Activated CD8-positive, alpha-beta memory T cell treated with anti-CD3 and anti-CD28 coated beads for 24 hours (primary cell): ENCODE measurements around the gene COLEC11.

Experiments used
- DNase-seq: peaks from one replicate; pipeline ENCODE4 v3.0.0-alpha.2; 2020

COLEC11 gene

DNA sequence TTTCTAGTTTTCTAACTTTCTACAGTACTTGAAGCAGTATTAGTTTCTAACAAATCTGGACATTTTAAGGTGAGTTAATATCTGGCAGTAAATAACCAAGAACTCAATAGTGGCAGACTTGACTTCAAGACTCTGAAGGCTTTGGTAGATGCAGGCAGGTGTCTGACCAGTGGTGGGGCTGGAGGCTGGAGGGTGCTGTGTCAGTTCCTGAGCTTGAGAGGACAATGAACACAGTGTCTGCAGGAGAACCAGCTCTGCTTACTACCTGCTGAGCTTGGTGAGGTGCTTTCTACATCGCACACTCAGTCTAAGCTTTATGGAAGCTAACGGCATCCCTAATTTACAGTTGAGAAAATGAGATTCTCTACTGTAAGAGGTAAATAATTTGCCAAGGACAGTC is 84.3 kb downstream of the COLEC11 start:
- no peak for DNase-seq

DNA sequence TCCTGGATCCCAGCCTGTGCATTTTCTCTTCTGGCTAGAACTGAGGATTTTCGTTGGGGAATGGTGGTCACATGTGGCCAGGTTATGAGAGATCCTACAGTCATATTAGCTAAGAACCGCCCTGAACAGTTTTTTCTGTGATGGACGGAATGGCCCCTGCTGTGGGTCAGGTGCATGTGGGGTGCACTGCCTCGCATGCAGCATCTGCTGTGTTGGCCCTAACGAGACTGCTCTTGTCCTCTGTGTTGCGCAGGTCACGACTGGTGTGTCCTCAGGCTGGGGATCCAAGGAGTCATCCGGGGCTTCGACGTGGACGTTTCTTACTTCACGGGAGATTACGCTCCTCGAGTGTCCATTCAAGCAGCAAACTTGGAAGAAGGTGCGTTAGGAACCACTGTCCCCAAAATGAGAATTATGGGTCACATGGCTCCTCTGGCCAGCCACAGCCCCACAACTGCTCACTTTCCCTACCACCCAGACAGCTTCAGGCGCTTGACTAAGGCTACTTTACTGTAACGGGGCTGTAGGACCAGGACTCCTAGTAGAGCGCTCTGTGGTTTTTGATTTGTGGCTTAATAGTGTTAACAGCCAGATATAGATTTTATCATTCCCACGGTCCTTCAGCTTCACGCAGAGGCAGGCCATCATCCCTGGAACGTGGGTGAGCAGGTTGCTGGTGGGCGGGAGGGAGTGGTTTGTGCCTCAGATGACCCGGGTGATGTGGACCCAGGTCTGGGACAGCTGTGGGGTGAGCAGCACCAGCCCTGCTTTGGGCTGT is 84.9 kb downstream of the COLEC11 start:
- no peak for DNase-seq

DNA sequence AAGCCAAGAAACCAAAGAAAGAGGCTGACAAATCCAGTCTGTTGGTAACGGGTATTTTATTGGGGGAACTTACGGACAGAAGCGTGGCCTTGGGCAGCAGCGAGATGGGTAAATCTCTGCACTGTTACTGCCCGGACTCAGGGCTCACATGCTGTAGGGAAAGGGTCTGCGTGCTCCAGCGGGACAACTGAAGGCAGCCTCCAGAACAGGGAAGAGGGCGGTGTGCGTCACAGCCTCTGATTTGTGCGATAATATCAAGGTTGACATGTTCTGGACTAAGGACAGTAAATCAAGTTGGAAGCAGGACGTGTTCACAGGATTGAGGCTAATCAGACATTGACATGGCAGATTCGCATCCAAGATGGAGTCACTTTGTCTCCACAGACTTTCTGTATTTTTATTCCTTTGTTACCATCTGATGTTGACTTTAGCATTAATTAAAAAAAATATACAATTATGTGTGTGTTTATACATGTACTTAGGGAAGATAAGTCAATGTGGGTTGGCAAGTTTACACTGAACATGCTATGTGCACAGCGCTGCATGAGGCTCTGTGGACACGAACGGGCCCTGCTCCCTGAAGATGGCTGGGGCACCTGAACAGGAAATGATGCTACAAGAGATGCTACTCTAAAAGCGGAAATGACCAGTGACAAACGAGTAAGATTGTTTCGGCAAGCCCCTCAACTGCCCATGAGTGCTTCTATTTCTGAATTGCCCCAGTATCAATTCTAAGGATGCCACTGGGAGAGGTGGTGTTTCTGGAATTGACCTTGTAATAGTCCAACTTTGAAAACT is 85.8 kb downstream of the COLEC11 start:
- DNase-seq, result no peak

DNA sequence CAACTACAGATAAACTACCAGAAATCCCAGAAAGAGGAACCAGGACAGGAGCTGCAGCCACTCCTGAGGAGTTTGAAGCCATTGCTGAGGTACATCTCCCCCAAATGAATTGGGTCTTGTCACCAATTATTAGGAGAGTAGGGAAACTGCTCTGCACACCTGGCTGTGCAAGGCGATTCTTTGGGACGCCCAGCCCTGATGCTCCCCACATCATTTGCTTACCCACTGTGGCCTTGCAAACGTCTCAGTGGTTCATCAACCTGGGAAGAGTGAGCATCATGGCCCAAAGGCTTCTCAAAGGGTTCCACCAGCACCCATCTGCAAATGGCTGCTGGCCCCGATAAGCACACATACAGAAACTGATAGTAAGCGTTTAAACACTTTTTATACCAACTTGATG is 86.7 kb downstream of the COLEC11 start:
- no peak for DNase-seq

DNA sequence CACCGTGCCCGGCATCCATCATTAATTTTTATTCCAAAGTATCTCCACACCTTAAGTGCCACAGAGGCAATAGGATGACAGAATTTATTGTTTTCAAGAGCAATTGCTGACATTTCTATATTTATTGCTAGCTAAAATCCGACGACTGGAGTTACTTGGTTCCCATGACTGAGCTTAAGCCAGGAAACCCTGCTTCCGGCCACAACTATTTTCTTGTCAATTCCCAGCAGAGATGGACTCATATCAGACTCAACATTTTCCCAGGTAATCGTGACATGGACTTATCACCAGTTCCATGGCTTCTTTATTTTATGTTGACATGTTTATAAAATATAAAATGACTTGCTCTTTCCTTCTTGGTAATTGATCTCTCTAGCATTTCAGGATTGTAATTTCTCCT is 87.9 kb downstream of the COLEC11 start:
- no peak for DNase-seq

DNA sequence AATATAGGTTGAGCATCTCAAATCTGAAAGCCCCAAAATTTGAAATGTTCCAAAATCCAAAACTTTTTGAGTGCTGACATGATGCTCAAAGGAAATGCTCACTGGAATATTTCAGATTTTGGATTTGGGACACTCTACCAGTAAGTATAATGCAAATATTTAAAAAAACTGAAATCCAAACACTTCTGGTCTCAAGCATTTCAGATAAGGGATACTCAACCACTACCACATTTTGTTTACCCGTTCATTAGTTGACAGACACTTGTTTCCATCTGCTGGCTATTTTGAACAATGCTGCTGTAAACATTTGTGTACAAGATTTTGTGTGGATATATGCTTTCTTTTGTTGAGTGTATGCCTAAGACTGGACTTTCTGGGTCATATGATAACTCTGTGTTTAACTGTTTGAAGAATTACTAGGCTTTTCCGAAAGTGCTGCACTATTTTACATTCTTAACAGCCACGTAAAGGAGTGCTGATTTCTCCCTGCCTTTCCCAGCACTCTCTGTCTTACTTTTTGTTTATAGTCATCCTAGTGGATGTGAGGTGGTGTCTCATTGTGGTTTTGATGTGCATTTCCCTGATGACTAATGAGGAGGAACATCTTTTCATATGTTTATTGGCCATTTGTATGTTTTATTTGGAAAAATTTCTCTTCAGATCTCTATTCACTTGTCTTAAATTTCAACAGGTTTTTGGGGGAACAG is 89.0 kb downstream of the COLEC11 start:
- DNase-seq, result no peak

DNA sequence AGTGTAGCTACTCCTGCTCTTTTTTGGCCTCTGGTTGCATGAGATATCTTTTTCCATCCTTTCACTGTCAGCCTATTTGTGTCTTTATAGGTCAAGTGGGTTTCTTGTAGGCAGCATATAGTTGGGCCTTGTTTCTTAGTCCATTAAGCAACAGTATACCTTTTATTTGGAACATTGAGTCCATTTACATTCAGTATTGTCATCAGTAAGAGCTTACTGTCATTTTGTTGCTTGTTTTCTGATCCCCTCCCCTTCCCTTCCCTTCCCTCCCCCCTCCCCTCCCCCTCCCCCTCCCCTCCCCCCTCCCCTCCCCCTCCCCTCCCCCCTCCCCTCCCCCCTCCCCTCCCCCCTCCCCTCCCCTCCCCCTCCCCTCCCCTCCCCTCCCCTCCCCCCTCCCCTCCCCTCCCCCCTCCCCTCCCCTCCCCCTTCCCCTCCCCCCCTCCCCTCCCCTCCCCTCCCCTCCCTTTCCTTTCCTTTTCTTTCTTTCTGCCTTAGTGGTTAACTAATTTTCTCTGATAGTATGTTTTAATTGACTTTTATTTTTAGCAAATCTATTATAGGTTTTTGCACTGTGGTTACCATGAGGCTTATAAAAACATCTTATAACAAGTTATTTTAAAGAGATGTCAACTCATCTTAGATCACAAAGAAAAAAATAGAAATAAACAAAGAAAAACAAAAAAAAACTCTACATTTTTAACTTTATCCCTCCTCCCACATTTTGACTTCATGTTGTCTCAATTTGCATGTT is 95.3 kb downstream of the COLEC11 start:
- no peak for DNase-seq

DNA sequence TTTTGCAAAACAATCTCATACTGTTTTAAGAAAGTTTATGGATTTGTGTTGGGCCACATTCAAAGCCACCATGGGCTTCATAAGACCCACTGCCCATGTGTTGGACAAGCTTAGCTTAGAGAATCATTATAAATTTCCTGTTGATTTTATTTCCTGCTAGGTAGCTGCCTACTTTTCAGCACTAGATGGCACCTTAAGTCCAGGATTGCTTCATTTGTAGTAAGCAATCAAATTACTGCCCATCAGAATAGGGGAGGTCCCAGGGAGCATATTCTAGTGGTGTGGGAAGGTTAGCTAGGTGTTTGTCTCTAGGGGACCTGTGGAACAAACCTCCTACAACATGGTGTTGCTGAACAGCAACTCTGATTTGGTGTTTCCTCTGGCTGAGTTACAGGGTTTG is 97.5 kb downstream of the COLEC11 start:
- DNase-seq, result no peak
